ENCODE measurements around the gene CCDC27. TPM values are rescaled to one million over a fixed set of nuclear protein-coding genes. Genes with fewer than 3 reads are reported as not detected.

Gene CCDC27
- total RNA-seq, 1 donor from 2014 or later, result not detected

DNA sequence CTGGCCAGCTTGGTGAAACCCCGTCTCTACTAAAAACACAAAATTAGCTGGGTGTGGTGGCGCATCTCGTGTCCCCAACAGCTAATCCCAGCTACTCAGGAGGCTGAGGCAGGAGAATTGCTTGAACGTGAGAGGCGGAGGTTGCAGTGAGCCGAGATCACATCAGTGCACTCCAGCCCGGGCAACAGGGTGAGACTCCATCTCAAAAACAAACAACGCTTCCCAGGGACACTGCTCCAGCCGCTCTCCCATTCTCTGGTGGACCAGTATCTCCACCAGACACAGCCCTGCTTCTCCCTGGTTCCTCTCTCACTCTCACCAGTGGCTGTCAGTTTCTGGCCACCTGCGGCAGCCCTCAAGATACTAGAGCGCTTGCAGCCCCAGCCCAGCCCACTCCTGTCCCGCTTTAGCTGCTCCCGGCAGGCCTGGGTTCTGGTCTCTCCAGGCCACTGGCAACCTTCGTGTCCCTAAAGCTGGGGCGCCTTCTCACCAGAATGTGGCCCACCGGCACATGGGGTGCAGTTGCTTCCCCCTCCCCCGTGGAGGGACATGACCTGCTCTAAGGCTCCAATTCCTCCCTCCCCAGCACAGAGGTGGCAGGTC, 65.0 kb downstream of the CCDC27 start:
- intact Hi-C loops (cut with micrococcal nuclease), result no loop called here

DNA sequence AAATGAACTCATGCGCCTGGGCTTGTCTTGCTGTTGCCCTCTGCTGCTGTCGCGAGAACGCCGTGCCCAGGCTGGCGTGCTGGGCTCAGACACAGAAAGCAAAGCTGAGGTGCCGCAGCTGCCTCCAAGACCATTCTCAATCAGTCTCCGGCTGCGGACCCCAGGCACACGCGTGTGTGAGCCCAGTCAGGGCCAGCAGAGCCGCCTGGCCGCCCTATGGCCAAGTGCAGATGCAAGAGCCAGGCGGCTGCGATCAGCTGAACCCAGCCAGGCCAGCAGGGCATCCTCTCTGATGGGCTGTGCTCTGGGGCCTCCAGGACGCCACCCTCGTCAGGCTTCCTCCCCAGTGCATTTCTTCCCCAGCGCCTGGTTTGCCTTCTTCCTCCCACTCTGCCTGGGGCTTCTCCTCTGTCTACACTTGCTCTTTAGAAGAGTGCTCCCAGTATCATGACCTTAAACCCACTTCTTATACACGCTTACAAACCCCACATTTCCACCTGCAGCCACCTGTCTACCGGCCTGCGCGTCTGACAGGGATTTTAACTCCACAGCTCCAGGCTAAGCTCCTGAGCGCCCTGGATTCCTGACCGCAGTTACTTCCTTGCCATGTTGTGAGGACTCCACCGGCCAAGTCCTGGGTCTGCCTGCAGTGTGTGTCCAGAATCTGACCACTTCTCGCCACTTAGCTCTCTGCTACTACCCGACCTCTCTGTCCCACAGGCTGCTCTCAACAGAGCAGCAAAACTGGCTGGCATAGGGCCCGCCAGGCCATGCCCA, 65.8 kb downstream of the CCDC27 start:
- intact Hi-C loops (cut with micrococcal nuclease), result no loop called here

- intact Hi-C loops (cut with micrococcal nuclease), result no loop called here
These were observed 67.5 kb downstream of the CCDC27 start for GRCh38 chr1:3819771-3820200.

- intact Hi-C loops (cut with micrococcal nuclease), result no loop called here
These were observed 68.1 kb downstream of the CCDC27 start for GRCh38 chr1:3820316-3820715.

GRCh38 chr1:3821004-3821403, 68.8 kb downstream of the CCDC27 start:
- intact Hi-C loops (cut with micrococcal nuclease), result no loop called here

Other genes with a start within 250 kb of the CCDC27 start
- gene MEGF6, start 140.9 kb upstream of the CCDC27 start, total RNA-seq, result 8.3 and 9.6 TPM in 2 replicates
- 14.4 and 17.1 TPM in 2 replicates for gene TPRG1L, start 127.4 kb upstream of the CCDC27 start, total RNA-seq
- 32.5 and 37.7 TPM in 2 replicates for gene WRAP73, start 102.3 kb upstream of the CCDC27 start, total RNA-seq
- 1.4 and 1.5 TPM in 2 replicates for gene TP73, start 99.9 kb upstream of the CCDC27 start, total RNA-seq
- gene SMIM1, start 20.3 kb downstream of the CCDC27 start, total RNA-seq, result not detected in 2 replicates
- gene LRRC47, start 44.0 kb downstream of the CCDC27 start, total RNA-seq, result 42.6 and 43.5 TPM in 2 replicates
- gene CEP104, start 104.8 kb downstream of the CCDC27 start, total RNA-seq, result 53.0 and 65.0 TPM in 2 replicates
- 13.7 and 14.6 TPM in 2 replicates for gene DFFB, start 105.0 kb downstream of the CCDC27 start, total RNA-seq
- 26.6 and 30.4 TPM in 2 replicates for gene C1orf174, start 147.8 kb downstream of the CCDC27 start, total RNA-seq